Thoracic aorta (tissue), 2 donors: ENCODE results near the gene SIX2. TPM values are rescaled to one million over a fixed set of nuclear protein-coding genes. Genes with fewer than 3 reads are reported as not detected.

Source experiments
- ATAC-seq: fragments of 150-250 bp; one replicate; pipeline ENCODE4 v1.8.0; 2017; ENCODE audit warnings: low read depth; ENCODE audit not compliant: insufficient number of reproducible peaks, low FRiP score
- DNase-seq: peaks from one replicate; pipeline ENCODE4 v3.0.0-alpha.2; 2020; ENCODE audit warnings: low spot score
- H3K27ac ChIP-seq, 2 donors: fragments of 200-600 bp; sonication (generic); 1 replicate in 1 of 2; 2 replicates in 1 of 2; pipeline ENCODE4 v1.5.1; 2016; ENCODE audit warnings: mild to moderate bottlenecking in 2 of 2, moderate library complexity in 2 of 2
- H3K27me3 ChIP-seq: fragments of 200-600 bp; sonication (generic); replicated peaks from 2 replicates; pipeline ENCODE4 v1.6.0; 2016; ENCODE audit warnings: mild to moderate bottlenecking; ENCODE audit not compliant: insufficient read depth
- H3K36me3 ChIP-seq: fragments of 200-600 bp; sonication (generic); one replicate; pipeline ENCODE4 v1.5.1; 2016
- H3K4me1 ChIP-seq, 2 donors: fragments of 200-600 bp; sonication (generic); 1 replicate in 1 of 2; 2 replicates in 1 of 2; pipeline versions ENCODE4 v1.5.1 to v1.6.0; 2016; ENCODE audit warnings: low read depth in 2 of 2, mild to moderate bottlenecking in 1 of 2; ENCODE audit not compliant: control insufficient read depth in 1 of 2
- H3K4me3 ChIP-seq: fragments of 200-600 bp; sonication (generic); 2 replicates; pipeline ENCODE4 v1.5.1; 2016; ENCODE audit warnings: mild to moderate bottlenecking
- H3K9me3 ChIP-seq: fragments of 200-600 bp; sonication (generic); 2 replicates; pipeline ENCODE4 v1.5.1; 2016
- total RNA-seq, 2 donors: library from RNA; depleted of rRNA; stranded (reverse); fragments of >200 nt; gene quantifications; one replicate each; pipeline versions ENCODE4 v1.1.0 to v1.2.3, GENCODE V29; 2016
- TF ChIP-seq, protein P1 (sequence below): fragments of 200-600 bp; sonication (generic); IDR thresholded peaks from one replicate; pipeline ENCODE4 v1.5.1; 2019; ENCODE audit warnings: antibody characterized with exemption

The SIX2 gene
- 10 to 100 TPM in 1 of 2 donors, 1 to 10 TPM in 1; 6.6 to 13.5 TPM for total RNA-seq

DNA sequence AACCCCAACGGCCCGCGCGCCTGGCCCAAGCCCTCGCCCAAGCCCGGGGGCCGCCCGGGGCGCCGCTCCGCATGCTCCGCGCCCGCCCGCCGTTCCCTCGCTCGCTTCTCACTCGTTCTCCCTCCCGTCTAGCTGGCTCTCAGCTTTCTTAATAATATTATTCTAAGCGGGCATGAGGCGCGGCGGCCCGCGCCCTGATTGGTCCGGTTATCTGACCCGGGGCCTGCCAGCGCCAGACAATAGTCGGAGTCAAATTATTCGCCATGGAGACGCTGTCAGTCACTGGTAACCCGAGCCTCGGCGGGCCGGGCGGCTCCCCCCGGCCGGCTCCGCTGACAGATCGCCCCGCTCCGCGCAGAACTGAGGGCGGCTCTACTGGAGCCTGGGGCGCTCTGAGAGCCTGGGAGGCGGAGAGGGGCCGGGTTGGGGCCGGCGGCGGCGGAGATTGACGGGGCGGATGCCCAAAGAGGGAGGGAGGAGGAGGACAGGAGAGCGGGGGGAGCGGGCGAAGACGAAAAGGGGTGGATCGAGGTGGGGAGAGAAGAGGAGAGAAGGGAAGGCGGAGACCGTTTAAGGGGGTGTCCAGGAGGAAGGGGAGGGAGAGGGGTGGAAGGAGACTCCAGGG lies at the start of gene SIX2:
SIX2 (minus strand) TSS at position 150 of the 625 bp plus-strand sequence. CDS start 342 bp downstream, outside the sequence.
- H3K27me3 ChIP-seq = no peaks in the 10 kb centered on the region
- peaks cover 6 to 61% of the 10 kb centered on the region in 2 donors for H3K4me1 ChIP-seq
- DNase-seq (peak; percentile 79), ATAC-seq (peak; percentile 92)
- TF ChIP-seq, protein P1, sequence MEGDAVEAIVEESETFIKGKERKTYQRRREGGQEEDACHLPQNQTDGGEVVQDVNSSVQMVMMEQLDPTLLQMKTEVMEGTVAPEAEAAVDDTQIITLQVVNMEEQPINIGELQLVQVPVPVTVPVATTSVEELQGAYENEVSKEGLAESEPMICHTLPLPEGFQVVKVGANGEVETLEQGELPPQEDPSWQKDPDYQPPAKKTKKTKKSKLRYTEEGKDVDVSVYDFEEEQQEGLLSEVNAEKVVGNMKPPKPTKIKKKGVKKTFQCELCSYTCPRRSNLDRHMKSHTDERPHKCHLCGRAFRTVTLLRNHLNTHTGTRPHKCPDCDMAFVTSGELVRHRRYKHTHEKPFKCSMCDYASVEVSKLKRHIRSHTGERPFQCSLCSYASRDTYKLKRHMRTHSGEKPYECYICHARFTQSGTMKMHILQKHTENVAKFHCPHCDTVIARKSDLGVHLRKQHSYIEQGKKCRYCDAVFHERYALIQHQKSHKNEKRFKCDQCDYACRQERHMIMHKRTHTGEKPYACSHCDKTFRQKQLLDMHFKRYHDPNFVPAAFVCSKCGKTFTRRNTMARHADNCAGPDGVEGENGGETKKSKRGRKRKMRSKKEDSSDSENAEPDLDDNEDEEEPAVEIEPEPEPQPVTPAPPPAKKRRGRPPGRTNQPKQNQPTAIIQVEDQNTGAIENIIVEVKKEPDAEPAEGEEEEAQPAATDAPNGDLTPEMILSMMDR = no peak
- H3K36me3 ChIP-seq = peaks cover 7% of the 10 kb centered on the region
- peak within 1 kb of the TSS; percentile 87 for H3K4me3 ChIP-seq
- H3K27ac ChIP-seq = peak within 1 kb of the TSS; percentile 93 to 95
- no peaks in the 10 kb centered on the region for H3K9me3 ChIP-seq

DNA sequence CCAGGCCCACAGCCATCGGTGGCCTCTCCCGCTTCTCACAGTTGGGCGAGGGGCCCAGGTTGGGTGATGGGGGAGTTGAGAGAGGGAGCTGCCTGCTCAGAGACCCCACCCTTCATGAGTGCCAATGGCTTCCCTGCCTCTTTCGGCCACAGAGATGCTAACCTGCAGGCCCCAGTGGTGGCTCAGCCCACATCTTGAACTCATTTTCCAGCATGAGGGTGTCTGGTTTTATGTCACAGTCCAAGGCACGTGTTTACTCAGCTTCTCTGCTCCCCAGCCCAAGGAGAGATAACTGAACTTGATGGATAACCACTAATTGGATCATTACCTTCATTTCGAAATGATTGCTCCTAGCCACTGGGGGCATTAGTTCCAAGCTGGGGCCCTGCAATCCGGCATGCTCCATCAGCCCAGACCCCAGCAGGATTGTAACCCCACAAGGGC lies 45.9 kb upstream of the SIX2 start:
- Histone ChIP-seq H3K27ac (no peak overlapping the region), H3K4me3 (no peak overlapping the region), H3K9me3 (no peaks in the 10 kb centered on the region), H3K36me3 (no peaks in the 10 kb centered on the region), H3K4me1 (no peaks in the 10 kb centered on the region), H3K27me3 (no peaks in the 10 kb centered on the region)
- no peak for ATAC-seq
- TF ChIP-seq, protein P1 = no peak
- no peak for DNase-seq

DNA sequence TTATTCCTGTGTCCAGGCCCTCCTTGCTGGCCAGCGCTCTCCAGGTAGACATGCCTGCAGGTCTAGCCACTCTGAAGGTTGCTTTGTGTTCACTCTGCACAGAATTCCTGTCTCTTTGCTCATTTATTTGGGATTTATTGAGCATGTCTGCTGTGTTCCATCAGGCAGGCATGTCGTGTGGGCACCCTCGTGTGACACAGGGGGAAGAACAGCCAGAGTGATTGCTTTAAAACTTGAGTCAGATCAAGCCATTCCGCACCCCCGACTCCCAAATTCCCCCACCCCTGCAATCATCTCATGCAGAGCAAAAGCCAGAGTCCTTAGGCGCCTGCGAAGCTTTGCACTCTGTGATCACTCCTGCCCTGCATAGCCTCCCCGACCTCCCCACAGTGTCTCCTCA lies 44.7 kb upstream of the SIX2 start:
- no peak overlapping the region for H3K4me3 ChIP-seq
- TF ChIP-seq, protein P1 = no peak
- H3K4me1 ChIP-seq = no peaks in the 10 kb centered on the region
- no peak overlapping the region for H3K27ac ChIP-seq
- H3K27me3 ChIP-seq = no peaks in the 10 kb centered on the region
- ATAC-seq = no peak
- no peaks in the 10 kb centered on the region for H3K9me3 ChIP-seq
- no peaks in the 10 kb centered on the region for H3K36me3 ChIP-seq
- DNase-seq = no peak

DNA sequence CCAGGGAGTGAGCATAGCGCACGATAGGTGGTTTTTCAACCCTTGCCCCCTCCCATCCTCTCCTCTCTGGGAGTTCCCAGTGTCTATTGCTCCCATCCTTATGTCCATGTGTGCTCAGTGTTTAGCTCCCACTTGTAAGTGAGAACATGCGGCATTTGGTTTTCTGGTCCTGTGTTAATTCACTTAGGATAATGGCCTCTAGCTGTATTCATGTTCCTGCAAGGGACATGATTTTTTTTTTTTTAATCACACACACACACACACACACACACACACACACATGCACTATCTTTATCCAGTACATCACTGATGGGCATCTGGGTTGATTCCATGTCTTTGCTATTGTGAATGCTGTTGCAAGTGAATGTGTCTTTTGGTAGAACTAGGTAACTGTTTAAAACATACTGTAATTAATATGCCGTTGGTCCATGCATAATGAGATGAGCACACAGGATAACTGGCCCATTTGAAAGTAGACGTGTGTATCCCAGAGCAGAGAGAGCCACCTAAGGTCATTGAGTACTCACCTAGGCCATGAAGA lies 43.2 kb upstream of the SIX2 start:
- no peak for DNase-seq
- Histone ChIP-seq H3K27ac (no peak overlapping the region), H3K4me1 (no peaks in the 10 kb centered on the region), H3K4me3 (no peak overlapping the region), H3K36me3 (no peaks in the 10 kb centered on the region), H3K9me3 (no peaks in the 10 kb centered on the region), H3K27me3 (no peaks in the 10 kb centered on the region)
- TF ChIP-seq, protein P1 = no peak
- no peak for ATAC-seq

DNA sequence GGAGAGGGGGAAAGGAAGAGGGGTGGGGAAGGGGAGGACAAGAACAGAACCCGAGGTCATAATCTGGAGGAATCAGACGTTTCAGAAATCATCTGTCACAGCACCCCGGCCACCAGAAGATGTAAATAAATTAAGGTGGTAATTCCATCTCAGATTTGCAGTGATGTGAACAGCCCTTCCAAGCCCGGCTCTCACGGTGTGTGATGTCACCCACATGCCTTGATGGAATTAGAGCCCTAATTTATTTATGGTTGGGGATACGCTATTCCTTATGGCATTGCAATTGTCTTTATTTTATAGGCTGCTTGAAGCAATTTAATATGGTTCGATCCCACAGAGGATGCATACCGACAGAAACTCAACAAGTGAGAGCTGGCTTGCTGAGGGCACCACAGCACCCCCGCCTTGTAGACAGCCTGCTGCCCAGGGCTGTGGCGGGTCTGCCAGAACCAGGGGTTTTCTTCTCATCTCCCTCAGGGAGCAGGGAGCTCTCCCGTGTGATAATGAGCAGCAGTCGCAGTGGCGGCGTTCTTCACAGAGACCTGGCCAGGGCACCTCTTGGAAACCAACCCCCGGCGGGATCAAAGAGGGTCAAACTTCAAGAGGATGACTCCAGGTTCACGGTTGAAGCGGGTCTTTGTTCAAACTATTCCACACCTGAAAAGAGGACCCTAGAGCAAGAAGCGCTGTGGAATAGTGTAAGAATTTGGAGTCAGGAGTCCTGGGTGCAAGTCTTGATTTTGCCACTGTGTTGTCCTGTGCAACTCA lies 40.5 kb upstream of the SIX2 start:
- no peak overlapping the region for H3K4me3 ChIP-seq
- H3K36me3 ChIP-seq = no peaks in the 10 kb centered on the region
- H3K9me3 ChIP-seq = no peaks in the 10 kb centered on the region
- TF ChIP-seq, protein P1 = no peak
- H3K27me3 ChIP-seq = no peaks in the 10 kb centered on the region
- DNase-seq (no peak), ATAC-seq (no peak)
- H3K27ac ChIP-seq = no peak overlapping the region
- no peaks in the 10 kb centered on the region for H3K4me1 ChIP-seq
